Caco-2 (cell line): Measurements from ENCODE around the gene CRYBG1. TPM values are rescaled to one million over a fixed set of nuclear protein-coding genes. Genes with fewer than 3 reads are reported as not detected.

Experiments
- BruUV-seq: library from RNA; stranded (reverse); fragments of 400-500 nt; replicated peaks from 2 replicates; lab custom pipeline; 2021; lab: Mats Ljungman, UMichigan
- CTCF ChIA-PET: fragments of 300-600 bp; sonication (Branson Sonifier 250); formaldehyde crosslinking; loops from one replicate; lab custom pipeline; 2022; ENCODE audit warnings: antibody characterized with exemption; lab: Charles Lee
- POLR2A ChIA-PET: fragments of 300-600 bp; sonication (Branson Sonifier 250); formaldehyde crosslinking; loops from one replicate; lab custom pipeline; 2022; ENCODE audit warnings: antibody characterized with exemption; lab: Charles Lee
- DNase-seq, 2 experiments: peaks; one replicate each; pipeline versions ENCODE4 v3.0.0 to v3.0.0-alpha.2; 2020 to 2022
- H3K27me3 ChIP-seq: replicated peaks from 2 replicates; pipeline ENCODE4 v1.6.0; 2011; ENCODE audit warnings: low read length; ENCODE audit not compliant: control insufficient read depth, insufficient read depth
- H3K36me3 ChIP-seq: 2 replicates; pipeline ENCODE4 v1.5.1; 2011; ENCODE audit warnings: low read length; ENCODE audit not compliant: control insufficient read depth, insufficient read depth
- H3K4me1 ChIP-seq: fragments of 250-450 bp; sonication (Bioruptor Pico); 2 replicates; pipeline ENCODE4 v1.5.1; 2020; ENCODE audit warnings: mild to moderate bottlenecking
- H3K4me3 ChIP-seq: 2 replicates; pipeline ENCODE4 v1.5.1; 2011; ENCODE audit warnings: low read depth, mild to moderate bottlenecking, control low read depth, low read length
- H3K9me3 ChIP-seq: fragments of 250-450 bp; sonication (Bioruptor Pico); 2 replicates; pipeline ENCODE4 v1.5.1; 2020; ENCODE audit warnings: mild to moderate bottlenecking, moderate library complexity
- H3K27ac Mint-ChIP-seq: one replicate; pipeline ENCODE4 v1.8.0; 2022; ENCODE audit warnings: mixed read lengths; ENCODE audit not compliant: unreplicated experiment
- H3K27me3 Mint-ChIP-seq: one replicate; pipeline ENCODE4 v1.8.0; 2022; ENCODE audit warnings: mixed read lengths; ENCODE audit not compliant: insufficient read depth, unreplicated experiment
- H3K36me3 Mint-ChIP-seq: one replicate; pipeline ENCODE4 v1.8.0; 2022; ENCODE audit warnings: mild to moderate bottlenecking, mixed read lengths; ENCODE audit not compliant: insufficient read depth, unreplicated experiment
- H3K4me1 Mint-ChIP-seq: one replicate; pipeline ENCODE4 v1.8.0; 2022; ENCODE audit warnings: low read depth, mixed read lengths; ENCODE audit not compliant: unreplicated experiment
- H3K4me3 Mint-ChIP-seq: one replicate; pipeline ENCODE4 v1.8.0; 2022; ENCODE audit warnings: mild to moderate bottlenecking, moderate library complexity, mixed read lengths; ENCODE audit not compliant: unreplicated experiment
- H3K9me3 Mint-ChIP-seq: one replicate; pipeline ENCODE4 v1.8.0; 2022; ENCODE audit warnings: mixed read lengths; ENCODE audit not compliant: unreplicated experiment
- intact Hi-C: fragments of 100-400 bp; cut with micrococcal nuclease; formaldehyde crosslinking; loops from one replicate; pipeline ENCODE4 v1.10.0; 2022; ENCODE audit not compliant: unreplicated experiment
- total RNA-seq: library from RNA; stranded (reverse); gene quantifications from 2 replicates; pipeline ENCODE4 v1.2.3, GENCODE V29; 2022
- TF ChIP-seq, protein P1 (sequence below), 2 experiments: fragments of 200-600 bp in 1 of 2; IDR thresholded peaks; 1 replicate in 1 of 2; 2 replicates in 1 of 2; pipeline versions ENCODE4 v1.5.1 to v1.8.0; 2011 to 2022; ENCODE audit warnings: antibody characterized with exemption in 1 of 2, control low read depth in 1 of 2, inconsistent platforms in 1 of 2, low read depth in 1 of 2, low read length in 1 of 2, mild to moderate bottlenecking in 1 of 2, moderate library complexity in 1 of 2; ENCODE audit not compliant: insufficient read depth in 1 of 2, severe bottlenecking in 1 of 2, unreplicated experiment in 1 of 2

Gene CRYBG1
- total RNA-seq, 1 experiment from 2014 or later, result 13.2 TPM

GRCh38 chr6:106509420-106510089 is 149.0 kb downstream of the CRYBG1 start:
- intact Hi-C loops, result no loop called here
- ChIA-PET POLR2A (no interaction called here), CTCF (no interaction called here)
- no peak for DNase-seq
- TF ChIP-seq, protein P1, sequence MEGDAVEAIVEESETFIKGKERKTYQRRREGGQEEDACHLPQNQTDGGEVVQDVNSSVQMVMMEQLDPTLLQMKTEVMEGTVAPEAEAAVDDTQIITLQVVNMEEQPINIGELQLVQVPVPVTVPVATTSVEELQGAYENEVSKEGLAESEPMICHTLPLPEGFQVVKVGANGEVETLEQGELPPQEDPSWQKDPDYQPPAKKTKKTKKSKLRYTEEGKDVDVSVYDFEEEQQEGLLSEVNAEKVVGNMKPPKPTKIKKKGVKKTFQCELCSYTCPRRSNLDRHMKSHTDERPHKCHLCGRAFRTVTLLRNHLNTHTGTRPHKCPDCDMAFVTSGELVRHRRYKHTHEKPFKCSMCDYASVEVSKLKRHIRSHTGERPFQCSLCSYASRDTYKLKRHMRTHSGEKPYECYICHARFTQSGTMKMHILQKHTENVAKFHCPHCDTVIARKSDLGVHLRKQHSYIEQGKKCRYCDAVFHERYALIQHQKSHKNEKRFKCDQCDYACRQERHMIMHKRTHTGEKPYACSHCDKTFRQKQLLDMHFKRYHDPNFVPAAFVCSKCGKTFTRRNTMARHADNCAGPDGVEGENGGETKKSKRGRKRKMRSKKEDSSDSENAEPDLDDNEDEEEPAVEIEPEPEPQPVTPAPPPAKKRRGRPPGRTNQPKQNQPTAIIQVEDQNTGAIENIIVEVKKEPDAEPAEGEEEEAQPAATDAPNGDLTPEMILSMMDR (IDR thresholded peaks at IDR 0.05; ENCODE audit: insufficient read depth in 1 of 2, low read depth in 1 of 2, low read length in 1 of 2, severe bottlenecking in 1 of 2, unreplicated experiment in 1 of 2), result no peak
- H3K27me3 ChIP-seq, result no peaks in the 10 kb centered on the region; the same call in none of the 2 replicates
- Mint-ChIP-seq H3K9me3 (no peaks in the 10 kb centered on the region), H3K36me3 (no peaks in the 10 kb centered on the region), H3K27me3 (peaks cover 5% of the 10 kb centered on the region), H3K27ac (no peak overlapping the region), H3K4me3 (peak overlapping the region; percentile 91), H3K4me1 (peaks cover 12% of the 10 kb centered on the region)
- BruUV-seq, result no TSS peak
- no peaks in the 10 kb centered on the region for H3K9me3 ChIP-seq
- no peaks in the 10 kb centered on the region for H3K36me3 ChIP-seq
- H3K4me1 ChIP-seq, result peaks cover 6% of the 10 kb centered on the region; the same call in 1 of the 2 replicates
- no peak overlapping the region for H3K4me3 ChIP-seq

DNA sequence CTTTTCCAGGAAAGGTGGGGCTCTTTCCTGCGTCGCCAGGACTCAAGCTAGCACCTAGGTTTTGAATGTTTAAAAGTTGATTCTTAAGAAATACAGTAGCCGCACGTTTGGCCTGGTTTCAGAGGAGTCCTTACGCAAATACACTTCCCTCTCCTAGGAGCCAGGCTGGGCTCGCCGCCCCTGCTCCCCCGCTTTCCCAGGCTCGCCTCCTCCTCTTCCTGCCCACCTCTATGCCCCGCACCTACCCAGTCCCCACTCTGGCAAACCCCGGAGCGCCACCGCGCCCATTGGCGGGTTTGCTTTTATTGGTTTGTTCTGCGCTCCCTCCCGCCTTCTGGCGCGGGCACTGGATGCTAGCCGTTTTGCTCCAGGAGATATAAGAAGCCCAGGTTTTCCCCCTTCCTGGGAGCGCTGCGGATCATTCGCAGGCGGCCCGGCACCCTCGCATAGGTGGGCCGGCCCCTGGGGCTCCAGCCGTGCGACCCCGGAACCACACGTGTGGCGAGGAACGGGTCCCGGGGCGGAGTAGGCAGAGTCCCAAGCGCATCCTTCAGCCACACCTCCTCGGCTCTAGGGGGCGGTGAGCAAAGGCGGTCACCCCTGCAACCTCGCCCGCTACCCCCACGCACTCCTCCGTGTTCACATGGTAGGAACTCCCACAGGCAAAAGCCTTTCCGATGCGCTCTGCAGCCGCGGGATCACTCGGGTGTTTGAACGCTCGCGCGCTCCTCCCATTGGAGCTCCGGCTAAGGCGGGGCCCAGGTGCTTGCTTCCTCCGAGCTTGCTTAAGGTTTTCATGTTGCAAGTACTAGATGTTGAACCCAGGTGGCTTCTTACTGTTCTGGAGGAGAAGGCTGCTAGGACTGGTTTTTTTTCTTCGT is 149.8 kb downstream of the CRYBG1 start:
- no peaks in the 10 kb centered on the region for H3K9me3 Mint-ChIP-seq
- intact Hi-C loops, result no loop called here
- CTCF ChIA-PET, result interaction anchor here (1.0 kb wide), 1 partner anchor 56 kb away, joined by 3 read pairs; no protein-coding TSS in a partner anchor
- H3K36me3 ChIP-seq, result no peaks in the 10 kb centered on the region
- peaks cover 5% of the 10 kb centered on the region for H3K27me3 Mint-ChIP-seq
- POLR2A ChIA-PET, result no interaction called here
- H3K4me3 Mint-ChIP-seq, result peak overlapping the region; percentile 91
- H3K36me3 Mint-ChIP-seq, result no peaks in the 10 kb centered on the region
- H3K9me3 ChIP-seq, result no peaks in the 10 kb centered on the region
- H3K27ac Mint-ChIP-seq, result no peak overlapping the region
- TF ChIP-seq, protein P1 (IDR thresholded peaks at IDR 0.05; ENCODE audit: insufficient read depth in 1 of 2, low read depth in 1 of 2, low read length in 1 of 2, severe bottlenecking in 1 of 2, unreplicated experiment in 1 of 2), result no peak
- H3K4me3 ChIP-seq, result peak overlapping the region; percentile 45
- BruUV-seq, result no TSS peak
- H3K4me1 ChIP-seq, result peaks cover 6% of the 10 kb centered on the region; the same call in 1 of the 2 replicates
- DNase-seq, result peak; percentile 70 to 74
- H3K27me3 ChIP-seq, result no peaks in the 10 kb centered on the region; the same call in none of the 2 replicates
- H3K4me1 Mint-ChIP-seq, result peaks cover 12% of the 10 kb centered on the region
